WTC11 (cell line): ENCODE results near the gene ERBB4.

Experiments used
- CTCF ChIP-seq: fragments of 200-600 bp; IDR thresholded peaks from 2 replicates; pipeline ENCODE4 v1.8.0; 2022; ENCODE audit warnings: antibody characterized with exemption
- MAX ChIP-seq: sonication (generic); formaldehyde crosslinking; IDR thresholded peaks from 2 replicates; pipeline ENCODE4 v1.8.0; 2022; ENCODE audit warnings: mild to moderate bottlenecking, missing genetic modification reagents
- MYBL2 ChIP-seq: sonication (generic); formaldehyde crosslinking; IDR thresholded peaks from 2 replicates; pipeline ENCODE4 v1.8.1; 2023; ENCODE audit warnings: mild to moderate bottlenecking, moderate library complexity, missing genetic modification reagents

GRCh38 chr2:212186166-212186565 lies 352.4 kb downstream of the ERBB4 start:
- TF ChIP-seq MYBL2 (CRISPR knock-in tag), result no peak
- no peak for TF ChIP-seq CTCF
- TF ChIP-seq MAX, result no peak
